MM.1S (cell line): ENCODE data around the gene RUNX2.

Experiments
- DNase-seq: peaks from one replicate; pipeline ENCODE4 v3.0.0-alpha.2; 2015
- H2AFZ ChIP-seq: fragments of 300-600 bp; sonication (generic); 2 replicates; pipeline ENCODE4 v1.6.0; 2016; ENCODE audit warnings: antibody characterized with exemption, low read length
- H3F3A ChIP-seq: fragments of 300-600 bp; sonication (generic); 2 replicates; pipeline ENCODE4 v1.6.1; 2016; ENCODE audit warnings: mild to moderate bottlenecking, antibody characterized with exemption, low read length, moderate library complexity, mixed read lengths; ENCODE audit not compliant: insufficient read depth
- H3K27ac ChIP-seq: fragments of 300-600 bp; sonication (generic); 2 replicates; pipeline ENCODE4 v1.5.1; 2016; ENCODE audit warnings: mild to moderate bottlenecking, low read length
- H3K27me3 ChIP-seq: fragments of 300-600 bp; sonication (generic); replicated peaks from 2 replicates; pipeline ENCODE4 v1.6.0; 2016; ENCODE audit warnings: low read length; ENCODE audit not compliant: insufficient read depth
- H3K36me3 ChIP-seq: fragments of 300-600 bp; sonication (generic); replicated peaks from 2 replicates; pipeline ENCODE4 v1.6.1; 2016; ENCODE audit warnings: mild to moderate bottlenecking, low read length, mixed read lengths; ENCODE audit not compliant: insufficient read depth
- H3K4me1 ChIP-seq: fragments of 300-600 bp; sonication (generic); 2 replicates; pipeline ENCODE4 v1.6.1; 2016; ENCODE audit warnings: low read length, mixed read lengths
- H3K4me2 ChIP-seq: fragments of 300-600 bp; sonication (generic); 2 replicates; pipeline ENCODE4 v1.6.0; 2016; ENCODE audit warnings: low read depth, low read length
- H3K4me3 ChIP-seq: fragments of 300-600 bp; sonication (generic); 2 replicates; pipeline ENCODE4 v1.5.1; 2016; ENCODE audit warnings: low read length, mixed read lengths
- H3K79me2 ChIP-seq: fragments of 300-600 bp; sonication (generic); 2 replicates; pipeline ENCODE4 v1.6.1; 2016; ENCODE audit warnings: mixed run types, low read length, mixed read lengths
- H3K9ac ChIP-seq: fragments of 300-600 bp; sonication (generic); 2 replicates; pipeline ENCODE4 v1.6.1; 2016; ENCODE audit warnings: low read length, mixed read lengths
- H3K9me2 ChIP-seq: fragments of 300-600 bp; sonication (generic); replicated peaks from 2 replicates; pipeline ENCODE4 v1.6.1; 2016; ENCODE audit warnings: mild to moderate bottlenecking, low read length, mixed read lengths; ENCODE audit not compliant: insufficient read depth
- H3K9me3 ChIP-seq: fragments of 300-600 bp; sonication (generic); replicated peaks from 2 replicates; pipeline ENCODE4 v1.6.1; 2016; ENCODE audit warnings: mild to moderate bottlenecking, low read length, mixed read lengths; ENCODE audit not compliant: insufficient read depth
- H4K20me1 ChIP-seq: fragments of 300-600 bp; sonication (generic); 2 replicates; pipeline ENCODE4 v1.6.1; 2016; ENCODE audit warnings: mild to moderate bottlenecking, low read length, moderate library complexity, mixed read lengths; ENCODE audit not compliant: insufficient read depth
- EZH2 ChIP-seq: fragments of 300-600 bp; sonication (generic); optimal IDR thresholded peaks from 2 replicates; pipeline ENCODE3; 2017; ENCODE audit warnings: low read depth, mild to moderate bottlenecking, antibody characterized with exemption, low read length, mixed read lengths
- EZH2phosphoT487 ChIP-seq: fragments of 300-600 bp; sonication (generic); IDR thresholded peaks from 2 replicates; pipeline ENCODE4 v1.6.1; 2018; ENCODE audit warnings: antibody characterized with exemption, low read length
- TF ChIP-seq, protein P1 (sequence below): fragments of 300-600 bp; sonication (generic); IDR thresholded peaks from 2 replicates; pipeline ENCODE4 v1.5.1; 2016; ENCODE audit warnings: antibody characterized with exemption, low read length, mixed read lengths

RUNX2 gene

DNA sequence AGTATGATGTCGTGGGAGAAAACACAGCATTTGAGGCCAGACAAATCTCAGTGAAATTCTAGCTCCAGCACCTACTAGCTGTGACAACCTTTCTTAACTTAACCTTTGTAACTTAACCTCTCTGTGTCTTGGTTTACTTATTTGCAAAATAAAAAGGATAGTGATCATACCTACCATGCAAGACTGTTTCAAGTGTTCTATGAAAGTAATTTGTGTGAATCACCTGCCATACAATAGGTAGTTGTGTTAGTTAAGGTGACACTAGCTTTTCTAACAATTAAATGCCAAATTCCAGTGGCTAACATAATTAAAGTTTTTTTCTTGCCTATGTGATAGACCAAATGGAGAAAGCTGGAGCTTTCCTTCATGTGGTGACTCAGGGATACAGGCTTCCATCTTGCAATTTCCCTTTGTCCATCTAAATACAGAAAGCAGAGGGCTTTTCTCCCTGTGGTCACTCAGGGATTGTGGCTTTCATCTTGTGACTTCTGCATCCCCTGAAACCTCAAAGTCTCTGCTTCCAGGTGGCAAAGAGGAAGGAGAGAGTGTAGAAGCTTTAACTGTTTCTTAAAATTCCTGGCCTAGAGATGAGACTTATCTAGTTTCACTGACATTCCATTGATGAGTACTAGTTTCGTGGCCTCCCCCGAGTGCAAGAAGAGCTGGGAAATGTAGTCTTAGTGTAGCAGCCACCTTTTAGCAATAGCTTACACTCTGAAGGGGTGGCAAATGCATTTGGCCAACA lies 376.1 kb downstream of the RUNX2 start:
- H3K9me2 ChIP-seq = no peaks in the 10 kb centered on the region
- H3K36me3 ChIP-seq = no peaks in the 10 kb centered on the region
- no peaks in the 10 kb centered on the region for H3K9me3 ChIP-seq
- H4K20me1 ChIP-seq = no peaks in the 10 kb centered on the region
- H3K4me1 ChIP-seq = peaks cover 52% of the 10 kb centered on the region
- no peak for DNase-seq
- H2AFZ ChIP-seq = no peak overlapping the region
- no peak overlapping the region for H3K27ac ChIP-seq
- H3K4me3 ChIP-seq = no peak overlapping the region
- H3K4me2 ChIP-seq = no peak overlapping the region
- no peaks in the 10 kb centered on the region for H3K79me2 ChIP-seq
- H3K9ac ChIP-seq = no peak overlapping the region
- TF ChIP-seq EZH2phosphoT487 = no peak
- TF ChIP-seq EZH2 = no peak
- 0 out of 2 replicates have a peak, but pooled peaks cover 6% of the 10 kb centered on the region for H3F3A ChIP-seq
- H3K27me3 ChIP-seq = no peaks in the 10 kb centered on the region

DNA sequence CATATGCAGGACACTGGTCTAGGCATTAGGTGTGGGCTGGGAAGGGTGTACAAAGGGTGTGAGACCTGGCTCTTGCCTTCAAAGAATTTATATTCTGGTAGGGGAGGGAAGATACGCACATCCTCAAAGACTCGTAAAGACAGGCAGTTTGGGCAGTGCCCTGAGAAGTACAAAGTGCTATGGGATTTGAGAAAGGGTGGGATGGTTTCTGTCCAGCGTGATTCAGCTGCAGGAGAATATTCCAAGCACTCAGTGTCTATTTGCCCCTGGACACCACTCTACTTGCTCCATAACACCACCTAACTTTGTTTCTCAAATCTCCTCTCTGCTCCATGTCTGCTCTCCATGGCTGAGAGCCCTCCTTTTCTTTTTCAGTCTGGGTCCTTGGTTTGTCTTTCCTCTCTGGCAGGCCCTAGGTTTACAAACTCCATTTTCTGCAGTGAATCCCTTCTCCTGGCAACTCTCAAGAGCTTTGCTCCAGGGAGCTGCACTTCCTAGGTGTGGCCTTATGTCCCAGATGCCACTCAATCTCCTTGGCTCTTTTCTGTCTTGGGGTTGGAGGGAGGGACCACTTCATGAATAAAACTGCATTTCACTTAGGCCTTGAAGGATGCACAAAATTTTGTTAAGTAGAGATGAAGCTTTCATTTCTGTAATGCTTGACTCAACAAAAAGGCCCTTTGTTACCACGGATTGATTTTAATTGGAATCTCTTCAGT lies 377.2 kb downstream of the RUNX2 start:
- no peak for DNase-seq
- H3K9me3 ChIP-seq = no peaks in the 10 kb centered on the region
- no peaks in the 10 kb centered on the region for H4K20me1 ChIP-seq
- H3K36me3 ChIP-seq = no peaks in the 10 kb centered on the region
- TF ChIP-seq EZH2 = no peak
- no peak for TF ChIP-seq EZH2phosphoT487
- TF ChIP-seq, protein P1, sequence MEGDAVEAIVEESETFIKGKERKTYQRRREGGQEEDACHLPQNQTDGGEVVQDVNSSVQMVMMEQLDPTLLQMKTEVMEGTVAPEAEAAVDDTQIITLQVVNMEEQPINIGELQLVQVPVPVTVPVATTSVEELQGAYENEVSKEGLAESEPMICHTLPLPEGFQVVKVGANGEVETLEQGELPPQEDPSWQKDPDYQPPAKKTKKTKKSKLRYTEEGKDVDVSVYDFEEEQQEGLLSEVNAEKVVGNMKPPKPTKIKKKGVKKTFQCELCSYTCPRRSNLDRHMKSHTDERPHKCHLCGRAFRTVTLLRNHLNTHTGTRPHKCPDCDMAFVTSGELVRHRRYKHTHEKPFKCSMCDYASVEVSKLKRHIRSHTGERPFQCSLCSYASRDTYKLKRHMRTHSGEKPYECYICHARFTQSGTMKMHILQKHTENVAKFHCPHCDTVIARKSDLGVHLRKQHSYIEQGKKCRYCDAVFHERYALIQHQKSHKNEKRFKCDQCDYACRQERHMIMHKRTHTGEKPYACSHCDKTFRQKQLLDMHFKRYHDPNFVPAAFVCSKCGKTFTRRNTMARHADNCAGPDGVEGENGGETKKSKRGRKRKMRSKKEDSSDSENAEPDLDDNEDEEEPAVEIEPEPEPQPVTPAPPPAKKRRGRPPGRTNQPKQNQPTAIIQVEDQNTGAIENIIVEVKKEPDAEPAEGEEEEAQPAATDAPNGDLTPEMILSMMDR = no peak
- H3K4me2 ChIP-seq = no peak overlapping the region
- H3F3A ChIP-seq = peaks cover 16% of the 10 kb centered on the region
- no peak overlapping the region for H3K4me3 ChIP-seq
- no peaks in the 10 kb centered on the region for H3K79me2 ChIP-seq
- H3K9me2 ChIP-seq = no peaks in the 10 kb centered on the region
- no peak overlapping the region for H3K9ac ChIP-seq
- no peaks in the 10 kb centered on the region for H3K27me3 ChIP-seq
- no peak overlapping the region for H2AFZ ChIP-seq
- H3K4me1 ChIP-seq = peaks cover 57% of the 10 kb centered on the region
- H3K27ac ChIP-seq = no peak overlapping the region

DNA sequence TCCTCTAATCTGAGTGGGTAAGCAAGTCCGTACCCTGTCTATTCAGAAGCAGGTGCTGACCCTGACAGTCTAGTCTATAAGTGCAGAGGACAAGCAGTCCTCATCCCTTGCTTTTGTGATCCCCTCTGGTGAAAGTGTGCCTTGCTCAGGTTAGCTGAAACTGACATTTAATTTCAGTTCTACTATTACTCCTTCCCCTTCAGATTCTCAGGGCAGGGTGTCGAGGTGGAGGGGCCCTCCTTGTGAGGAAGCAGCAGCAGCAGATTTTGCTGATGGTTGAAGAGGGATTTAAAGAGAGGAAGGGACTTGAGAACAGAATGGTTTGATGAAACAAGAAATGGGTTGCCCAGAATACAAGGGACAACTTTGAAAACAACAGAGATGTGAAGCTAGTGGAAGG lies 378.2 kb downstream of the RUNX2 start:
- Histone ChIP-seq H3K27ac (no peak overlapping the region), H3K27me3 (no peaks in the 10 kb centered on the region), H4K20me1 (no peaks in the 10 kb centered on the region), H3K9ac (no peak overlapping the region), H3K4me1 (peaks cover 64% of the 10 kb centered on the region), H3K9me2 (no peaks in the 10 kb centered on the region), H3K4me3 (no peak overlapping the region), H2AFZ (no peak overlapping the region), H3K4me2 (no peak overlapping the region), H3K9me3 (no peaks in the 10 kb centered on the region), H3K79me2 (no peaks in the 10 kb centered on the region), H3F3A (peaks cover 26% of the 10 kb centered on the region), H3K36me3 (no peaks in the 10 kb centered on the region)
- no peak for DNase-seq
- TF ChIP-seq EZH2phosphoT487 (no peak), EZH2 (no peak)
- TF ChIP-seq, protein P1 = no peak
